HG02852 (cell line): ENCODE results near the gene B3GAT2.

Source experiments
- ATAC-seq: cut with Tn5 transposase; IDR thresholded peaks from one replicate; pipeline ENCODE4 v1.9.1; 2021; ENCODE audit warnings: mild to moderate bottlenecking, moderate library complexity; ENCODE audit not compliant: unreplicated experiment

B3GAT2 gene

DNA sequence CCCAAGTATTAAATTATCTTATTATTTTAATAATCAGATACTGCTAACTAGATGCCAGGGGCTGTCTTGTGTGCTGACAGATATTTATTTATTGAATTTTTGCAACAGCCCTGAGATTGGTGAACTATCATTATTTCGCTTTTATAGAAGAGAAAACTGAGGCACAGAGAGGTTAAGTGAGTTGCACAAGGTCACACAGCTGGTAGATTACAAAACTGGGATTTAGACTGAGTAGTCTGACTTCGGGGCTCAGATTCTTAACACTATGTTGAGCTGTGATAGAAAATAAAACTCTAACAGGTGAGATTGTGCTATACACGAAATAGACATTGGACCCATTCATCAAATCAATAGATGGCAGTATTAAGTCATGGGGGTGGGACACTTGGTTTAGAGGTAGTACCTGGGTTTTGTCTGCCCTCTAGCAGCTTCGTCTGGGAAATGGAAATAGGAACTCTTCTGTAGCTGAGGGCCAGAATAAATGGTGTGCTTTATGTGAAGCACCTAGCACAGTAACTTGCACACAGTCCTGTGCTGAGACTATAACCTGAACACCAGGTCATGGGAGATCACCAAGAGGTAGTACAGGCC is 113.4 kb downstream of the B3GAT2 start:
- no peak for ATAC-seq

DNA sequence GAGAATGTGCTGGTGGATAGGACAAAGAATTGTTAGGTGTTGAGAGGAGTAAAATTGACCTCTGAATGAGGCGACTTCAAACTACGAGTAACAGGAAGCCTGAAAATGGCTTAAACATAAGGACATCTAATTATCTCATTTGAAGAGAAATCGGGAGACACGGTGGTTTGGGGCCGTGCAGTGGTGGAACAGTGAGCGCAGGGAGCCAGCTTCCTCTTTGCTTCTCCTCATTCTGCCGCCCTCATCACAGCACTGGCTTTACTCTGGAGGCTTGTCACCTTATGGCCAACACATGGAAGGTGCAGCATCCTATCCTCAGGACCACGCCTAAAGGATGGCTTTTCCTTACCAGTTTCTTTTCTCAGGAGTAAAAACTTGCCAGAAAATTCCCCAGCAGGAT is 114.3 kb downstream of the B3GAT2 start:
- ATAC-seq = no peak

GRCh38 chr6:70841112-70841511 is 115.7 kb downstream of the B3GAT2 start:
- no peak for ATAC-seq

DNA sequence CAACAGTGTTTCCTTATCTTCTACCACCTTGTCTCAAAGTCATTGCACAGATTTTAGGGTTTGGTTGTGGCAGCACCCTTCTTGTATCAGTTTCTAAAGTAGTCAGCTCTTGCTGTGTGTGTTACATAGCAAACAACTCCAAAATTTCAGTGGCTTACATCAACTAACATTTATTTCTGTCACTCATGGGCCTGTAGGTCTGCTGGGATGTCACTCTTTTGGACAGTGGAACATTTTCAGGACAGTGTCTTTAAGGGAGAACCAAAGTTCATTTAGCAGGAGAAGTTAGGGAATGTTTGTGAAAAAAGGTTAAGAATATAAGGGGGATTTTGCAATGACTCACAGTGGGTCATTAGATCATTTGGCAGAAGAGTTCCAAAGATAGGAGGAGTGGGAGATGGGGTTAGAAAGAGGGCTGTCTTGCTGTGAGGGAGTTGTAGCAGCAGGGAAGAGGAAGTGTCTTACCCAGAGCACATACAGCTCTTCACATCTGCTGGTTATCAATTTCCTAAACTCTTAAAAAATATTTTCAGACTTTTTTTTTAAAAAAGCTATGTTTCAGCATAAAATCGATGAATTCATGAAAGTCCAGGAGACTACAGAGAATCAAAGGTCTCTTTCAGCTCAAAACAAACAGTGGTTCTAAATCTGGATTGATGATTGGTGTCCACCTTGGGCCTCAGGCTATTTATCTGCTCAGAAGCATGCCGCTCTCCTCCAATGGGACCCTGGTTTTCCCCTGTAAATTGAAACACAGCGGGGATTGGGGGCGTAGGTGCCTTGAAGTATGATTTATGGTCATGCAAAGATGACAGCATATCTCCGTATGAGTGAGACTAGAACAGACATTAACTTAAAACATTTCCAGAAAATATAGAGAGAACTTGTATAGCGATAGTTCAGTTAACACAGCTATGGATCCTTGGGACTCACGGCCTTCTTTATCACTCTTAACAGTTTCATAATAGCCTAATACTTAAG is 117.3 kb downstream of the B3GAT2 start:
- ATAC-seq = peak; percentile 59

DNA sequence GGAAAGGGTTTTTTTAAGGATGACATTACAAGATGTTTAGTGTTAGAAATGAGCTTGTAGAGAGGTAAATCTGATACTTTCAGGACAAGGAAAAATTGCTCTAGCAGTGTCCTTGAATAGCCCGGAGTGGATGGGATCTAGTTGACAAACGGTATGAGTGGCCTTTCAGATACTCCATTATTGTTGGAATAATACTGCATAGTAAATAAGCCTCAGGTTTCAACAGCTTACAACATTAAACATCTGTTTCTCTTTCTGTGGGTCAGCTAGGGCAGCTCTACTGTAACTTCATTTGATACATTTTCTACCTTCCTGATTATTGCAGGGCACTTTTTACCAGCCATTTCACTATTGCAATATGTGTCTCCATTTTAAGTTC is 118.0 kb downstream of the B3GAT2 start:
- no peak for ATAC-seq

DNA sequence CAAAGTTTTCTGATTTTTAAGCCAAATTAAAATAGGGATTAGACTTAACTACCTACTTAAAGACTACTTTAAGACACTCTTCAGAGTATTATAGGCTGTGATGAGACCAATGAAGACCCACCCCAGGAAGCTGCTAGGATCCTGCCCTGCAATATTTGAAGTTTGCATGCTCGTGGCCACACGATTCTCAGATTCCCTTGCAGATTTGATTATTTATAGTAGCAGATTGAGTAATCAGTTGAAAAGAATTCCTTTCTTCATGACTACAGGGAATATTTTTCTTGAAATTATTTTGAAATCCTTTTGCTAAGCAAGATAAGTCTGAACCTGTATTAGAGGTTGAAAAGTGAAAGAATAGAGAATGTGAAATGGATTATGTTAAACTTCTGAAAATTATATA is 122.3 kb downstream of the B3GAT2 start:
- no peak for ATAC-seq

DNA sequence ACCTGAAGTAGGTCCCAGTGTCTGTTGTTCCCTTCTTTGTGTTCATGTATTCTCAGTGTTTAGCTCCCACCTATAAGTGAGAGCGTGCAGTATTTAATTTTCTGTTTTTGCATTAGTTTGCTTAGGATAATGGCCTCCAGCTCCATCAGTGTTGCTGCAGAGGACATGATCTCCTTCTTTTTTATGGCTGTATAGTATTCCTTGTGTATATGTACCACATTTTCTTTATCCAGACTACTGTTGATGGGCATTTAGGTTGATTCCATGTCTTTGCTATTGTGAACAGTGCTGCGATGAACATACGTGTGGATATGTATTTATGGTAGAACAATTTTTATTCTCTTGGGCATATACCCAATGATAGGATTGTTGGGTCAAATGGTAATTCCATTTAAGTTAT is 125.4 kb downstream of the B3GAT2 start:
- ATAC-seq = no peak

- ATAC-seq = peak; percentile 71
These were observed 133.2 kb downstream of the B3GAT2 start for GRCh38 chr6:70823651-70824050.

- ATAC-seq = no peak
These were observed 135.1 kb downstream of the B3GAT2 start for GRCh38 chr6:70821751-70822150.

GRCh38 chr6:70820778-70821177 is 136.1 kb downstream of the B3GAT2 start:
- no peak for ATAC-seq

DNA sequence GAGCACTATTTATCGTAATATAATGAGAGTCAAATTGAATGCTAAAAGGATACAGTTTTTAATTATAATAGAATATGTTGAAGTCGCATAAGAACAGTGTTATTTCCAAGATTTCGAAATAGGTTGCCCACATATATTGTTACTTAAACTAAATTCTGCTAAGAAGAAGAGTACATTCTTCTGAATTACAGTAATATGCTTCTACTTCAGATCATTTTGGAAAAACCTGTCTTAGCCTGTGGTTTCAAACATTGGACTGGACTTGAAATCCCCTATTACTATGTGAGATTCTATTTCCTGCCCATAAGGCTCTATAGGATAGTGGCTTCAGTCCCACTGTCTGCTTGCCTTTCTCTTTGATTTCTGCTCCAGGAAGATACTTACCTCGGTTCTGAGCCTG is 137.2 kb downstream of the B3GAT2 start:
- ATAC-seq = no peak

DNA sequence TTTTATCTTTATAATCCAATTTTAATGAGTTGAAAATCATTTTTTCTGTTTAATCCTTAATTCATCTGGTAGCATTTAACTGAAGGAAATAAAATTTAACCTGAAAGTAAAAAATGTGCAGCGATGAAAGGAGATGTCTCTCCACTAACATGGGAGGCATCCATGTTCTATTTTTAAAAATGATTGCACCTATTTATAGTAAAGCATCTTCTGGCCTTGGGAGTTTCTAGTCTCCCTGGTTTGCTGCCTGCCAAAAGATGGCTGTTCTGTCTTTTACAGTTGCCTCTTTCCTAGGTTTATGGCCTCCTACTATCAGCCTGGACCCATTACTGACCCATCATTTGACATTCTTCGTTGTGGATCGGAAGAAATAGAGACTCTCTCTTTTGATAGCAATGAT is 143.0 kb downstream of the B3GAT2 start:
- ATAC-seq = no peak

GRCh38 chr6:70811788-70812187 is 145.1 kb downstream of the B3GAT2 start:
- ATAC-seq = no peak
